Naive thymus-derived CD8-positive, alpha-beta T cell (primary cell): ENCODE data around the gene SNPH. TPM values are rescaled to one million over a fixed set of nuclear protein-coding genes. Genes with fewer than 3 reads are reported as not detected.

ENCODE experiments used
- ATAC-seq, 2 donors: fragments of 150-1000 bp; cut with Tn5 transposase in 1 of 2; sonication (Bioruptor Pico), chemical (Tn5 transposase) in 1 of 2; 1 replicate in 1 of 2; 2 replicates in 1 of 2; pipeline ENCODE4 v1.10.0; 2021; ENCODE audit warnings: mild to moderate bottlenecking in 2 of 2, moderate library complexity in 2 of 2
- POLR2A ChIA-PET: fragments of 350-600 bp; sonication (Branson Sonifier 250); formaldehyde crosslinking; loops from one replicate; lab custom pipeline; 2021; ENCODE audit warnings: antibody characterized with exemption; lab: Charles Lee
- DNase-seq, 10 donors: peaks; one replicate each; pipeline versions ENCODE4 v3.0.0 to v3.0.0-alpha.2; 2020 to 2022
- H3K27ac Mint-ChIP-seq, 10 donors: one replicate each; pipeline ENCODE4 v1.8.0; 2020 to 2022; ENCODE audit warnings: mild to moderate bottlenecking in 10 of 10, mixed read lengths in 10 of 10, moderate library complexity in 4 of 10, inconsistent platforms in 1 of 10
- H3K27me3 Mint-ChIP-seq, 5 donors: one replicate each; pipeline ENCODE4 v1.8.0; 2021 to 2022; ENCODE audit warnings: mixed read lengths in 5 of 5
- H3K36me3 Mint-ChIP-seq, 3 donors: one replicate each; pipeline ENCODE4 v1.8.0; 2020 to 2022; ENCODE audit warnings: mixed read lengths in 3 of 3, mild to moderate bottlenecking in 2 of 3, inconsistent platforms in 1 of 3
- H3K4me1 Mint-ChIP-seq, 4 donors: one replicate each; pipeline ENCODE4 v1.8.0; 2021 to 2022; ENCODE audit warnings: mixed read lengths in 4 of 4
- H3K4me3 Mint-ChIP-seq, 10 donors: one replicate each; pipeline ENCODE4 v1.8.0; 2020 to 2022; ENCODE audit warnings: mild to moderate bottlenecking in 10 of 10, mixed read lengths in 10 of 10, moderate library complexity in 6 of 10, inconsistent platforms in 1 of 10
- H3K9me3 Mint-ChIP-seq, 9 donors: one replicate each; pipeline ENCODE4 v1.8.0; 2020 to 2022; ENCODE audit warnings: mixed read lengths in 9 of 9, mild to moderate bottlenecking in 3 of 9, inconsistent platforms in 1 of 9, moderate library complexity in 1 of 9
- polyA plus RNA-seq, 3 donors: library from polyadenylated mRNA; unstranded; fragments of 300-500 nt; fragmentation: Illumina TruSeq; gene quantifications; one replicate each; pipeline ENCODE4 v1.2.3, GENCODE V29; 2021
- total RNA-seq, 8 experiments: library from RNA in 2 of 8; stranded (reverse) in 2 of 8; gene quantifications; one replicate each; pipeline ENCODE4 v1.2.3 and lab custom pipeline; 2021 to 2026

Gene SNPH
- total and polyA plus RNA-seq, 5 experiments from 2014 or later: 5.2 to 26.6 (median 13.5) TPM

DNA sequence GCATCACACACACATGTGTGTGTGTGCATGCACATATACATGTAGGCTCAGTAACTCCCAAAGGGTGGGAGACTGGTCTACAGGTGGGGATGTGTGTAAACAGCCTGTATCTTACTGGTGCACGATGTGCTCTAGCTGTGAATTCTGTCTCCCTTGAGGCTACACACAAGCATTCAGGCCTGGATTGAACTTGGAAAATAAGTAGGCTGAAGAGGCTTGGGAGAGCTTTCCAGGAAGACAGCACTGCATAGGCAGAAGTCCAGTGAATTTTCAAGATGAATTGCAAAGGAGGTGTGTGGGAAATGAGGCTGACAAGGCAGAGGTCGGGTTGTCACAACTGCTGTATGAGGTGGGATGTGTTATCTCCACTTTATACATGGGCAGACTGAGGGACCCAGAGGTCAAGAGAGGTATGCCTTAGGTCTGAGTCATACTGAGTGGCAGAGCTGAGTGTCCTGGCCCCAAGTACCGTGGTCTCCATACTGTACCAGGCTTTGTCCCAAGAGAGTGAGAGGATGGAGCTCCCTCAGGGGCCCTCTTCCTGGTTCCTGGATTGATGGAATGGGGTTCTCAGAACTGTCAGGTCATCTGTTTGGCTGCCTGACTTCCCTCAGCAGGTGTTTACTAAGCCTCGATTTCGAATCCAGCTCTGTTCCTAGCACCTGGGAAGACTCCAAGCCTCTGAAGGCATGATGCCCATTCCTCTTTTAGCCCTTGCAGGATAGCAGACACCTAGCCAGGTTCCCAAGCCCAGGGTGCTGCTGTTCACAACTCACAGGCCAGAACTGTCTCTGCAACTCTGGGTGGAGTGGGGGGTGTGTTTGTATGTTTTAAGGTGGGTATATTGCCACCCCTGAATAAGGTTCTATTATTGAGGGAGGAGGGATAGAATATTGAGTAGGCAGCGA lies 14.4 kb downstream of the SNPH start:
- peak in 1 of 2 donors; percentile 41 for ATAC-seq
- no peaks in the 10 kb centered on the region for H3K9me3 Mint-ChIP-seq
- H3K4me3 Mint-ChIP-seq: peak overlapping the region in 8 of 10 donors; percentile 21 to 75 (median 67)
- H3K4me1 Mint-ChIP-seq: peaks cover 35 to 66% (median 59%) of the 10 kb centered on the region in 4 donors
- H3K27ac Mint-ChIP-seq: peak overlapping the region; percentile 75 to 96 (median 85)
- peaks cover 0 to 8% (median 0%) of the 10 kb centered on the region in 3 donors for H3K36me3 Mint-ChIP-seq
- H3K27me3 Mint-ChIP-seq: no peaks in the 10 kb centered on the region
- no peak for DNase-seq
- POLR2A ChIA-PET: interaction anchor here (1.0 to 5.8 kb wide), 3 partner anchors 10 to 55 kb away, joined by 3 to 33 read pairs (median 4); partner anchors contain the start of genes RAD21L1 and SNPH

DNA sequence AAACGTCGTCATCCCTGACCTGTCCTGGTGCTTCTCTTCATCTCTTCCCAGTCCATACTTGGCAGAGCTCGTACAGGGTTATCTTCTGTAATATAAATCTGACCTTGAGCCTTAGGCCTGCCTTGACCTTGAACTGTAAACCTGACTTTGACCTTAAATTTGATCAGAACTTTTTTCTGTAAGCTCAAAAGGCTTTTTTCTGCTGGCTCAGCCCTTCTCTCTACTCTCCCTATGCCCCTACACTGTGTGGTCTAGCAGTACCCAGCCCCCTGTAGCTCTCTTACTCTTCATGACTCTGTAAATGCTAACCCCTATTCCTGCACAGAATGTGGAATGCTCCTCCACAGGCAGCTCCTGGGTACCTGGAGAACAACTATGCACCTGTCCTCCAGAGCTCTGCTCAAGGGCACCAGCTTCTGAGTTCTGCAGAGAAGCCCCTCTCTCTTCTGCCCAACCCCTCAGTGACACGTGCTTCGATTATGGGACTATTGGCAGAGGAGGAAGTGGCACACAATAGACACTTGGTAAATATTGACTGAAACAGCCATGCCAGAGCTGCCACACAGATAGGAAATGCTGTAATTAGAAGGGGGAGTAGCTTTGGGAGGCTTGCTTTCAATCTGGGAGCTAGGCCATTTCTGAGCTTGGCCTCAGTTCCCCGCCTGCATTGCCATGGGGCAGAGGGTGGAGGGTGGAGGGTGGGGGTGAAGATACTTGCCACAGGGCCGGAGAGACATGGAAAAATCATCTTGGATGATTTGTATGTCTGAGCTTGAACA lies 15.4 kb downstream of the SNPH start:
- POLR2A ChIA-PET: interaction anchor here (0.7 to 5.8 kb wide), 5 partner anchors 11 to 108 kb away, joined by 3 to 33 read pairs (median 3); partner anchors contain the start of genes RAD21L1 and SNPH
- Mint-ChIP-seq H3K27me3 (no peaks in the 10 kb centered on the region), H3K4me1 (peaks cover 35 to 67% (median 63%) of the 10 kb centered on the region in 4 donors), H3K9me3 (no peaks in the 10 kb centered on the region), H3K4me3 (peak overlapping the region; percentile 24 to 75 (median 67)), H3K36me3 (peaks cover 0 to 4% (median 0%) of the 10 kb centered on the region in 3 donors), H3K27ac (peak overlapping the region; percentile 75 to 96 (median 85))
- peak in 1 of 10 donors; percentile 11 for DNase-seq
- ATAC-seq: peak in 1 of 2 donors; percentile 51

DNA sequence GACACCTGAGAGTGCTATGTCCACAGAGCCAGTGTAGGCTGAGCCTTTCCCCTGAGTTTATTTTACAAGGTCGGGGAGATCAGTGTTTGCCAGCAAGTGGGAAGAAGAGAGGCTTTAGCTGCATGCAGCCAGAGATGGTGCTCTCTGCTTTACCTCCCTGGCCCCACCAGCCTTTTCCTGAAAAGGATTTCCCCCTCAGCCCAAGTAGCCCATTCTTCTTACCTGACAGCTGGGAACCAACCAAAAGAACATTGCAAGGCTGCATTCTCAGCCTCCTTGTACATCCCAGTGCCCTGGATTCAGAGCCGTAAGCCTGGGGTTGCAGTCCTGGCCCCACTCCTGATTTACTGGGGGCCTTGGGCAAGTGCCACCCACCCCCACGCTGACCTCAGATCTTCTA lies 16.9 kb downstream of the SNPH start:
- Mint-ChIP-seq H3K4me3 (peak overlapping the region in 3 of 10 donors; percentile 2 to 48 (median 34)), H3K27ac (peak overlapping the region; percentile 3 to 97 (median 82)), H3K27me3 (no peaks in the 10 kb centered on the region), H3K9me3 (no peaks in the 10 kb centered on the region), H3K4me1 (peaks cover 47 to 82% (median 77%) of the 10 kb centered on the region in 4 donors), H3K36me3 (peaks cover 0 to 7% (median under 1%) of the 10 kb centered on the region in 3 donors)
- ATAC-seq: no peak
- DNase-seq: no peak
- POLR2A ChIA-PET: interaction anchor here (0.9 to 5.8 kb wide), 4 partner anchors 9 to 55 kb away, joined by 3 to 33 read pairs (median 4); partner anchors contain the start of gene SNPH

DNA sequence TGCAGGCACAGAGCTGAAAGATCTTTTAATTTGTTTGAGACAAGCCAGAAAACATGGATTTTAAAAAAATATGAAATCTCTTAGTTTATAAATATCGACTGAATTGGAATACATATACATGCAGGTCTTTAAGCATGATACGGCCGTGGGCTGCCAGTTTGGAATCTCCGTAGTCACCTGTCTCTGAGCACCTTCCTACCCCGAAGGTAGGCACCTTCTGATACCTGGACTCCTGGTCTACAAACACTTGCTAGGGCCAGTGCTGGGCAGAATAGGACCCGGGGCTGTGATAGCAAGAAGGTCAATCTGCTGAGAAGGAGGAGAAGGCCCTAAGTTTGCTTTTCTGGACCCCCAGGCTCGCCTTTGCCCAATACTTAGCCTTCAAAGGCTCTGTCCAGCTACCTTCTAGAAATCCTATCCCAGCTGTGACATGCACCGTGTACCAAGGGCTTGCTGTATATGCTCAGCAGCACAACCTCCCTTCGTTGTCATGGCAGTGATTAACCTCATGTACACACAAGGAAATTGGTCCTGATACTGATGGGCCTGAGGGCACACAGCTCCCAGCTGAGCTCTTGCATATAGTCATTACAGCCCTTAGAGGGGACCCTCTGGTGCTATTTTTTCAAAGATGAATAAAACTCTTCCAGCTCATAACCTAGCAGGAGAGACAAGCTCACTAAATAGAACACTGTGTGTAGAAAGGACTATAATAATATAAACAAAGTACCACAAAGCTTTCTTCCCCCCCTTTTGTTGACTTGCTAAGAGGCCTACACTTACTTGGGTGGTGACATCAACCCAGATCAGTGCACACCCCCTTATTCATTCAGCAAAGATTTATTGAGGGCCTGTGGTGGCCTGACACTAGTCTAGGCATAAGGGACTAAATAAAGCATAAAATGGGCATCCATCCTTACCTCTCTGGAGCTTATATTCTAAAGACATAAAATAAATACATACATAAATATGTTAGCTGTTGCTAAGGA lies 17.7 kb downstream of the SNPH start:
- no peaks in the 10 kb centered on the region for H3K27me3 Mint-ChIP-seq
- ATAC-seq: peak in 1 of 2 donors; percentile 19
- peaks cover 0 to 8% (median 4%) of the 10 kb centered on the region in 3 donors for H3K36me3 Mint-ChIP-seq
- H3K4me3 Mint-ChIP-seq: peak overlapping the region in 5 of 10 donors; percentile 8 to 81 (median 46)
- no peaks in the 10 kb centered on the region for H3K9me3 Mint-ChIP-seq
- H3K27ac Mint-ChIP-seq: peak overlapping the region; percentile 40 to 97 (median 88)
- H3K4me1 Mint-ChIP-seq: peaks cover 50 to 86% (median 81%) of the 10 kb centered on the region in 4 donors
- POLR2A ChIA-PET: interaction anchor here (0.8 to 5.8 kb wide), 4 partner anchors 9 to 46 kb away, joined by 3 to 33 read pairs (median 4); partner anchors contain the start of gene SNPH
- DNase-seq: peak in 1 of 10 donors; percentile 10

DNA sequence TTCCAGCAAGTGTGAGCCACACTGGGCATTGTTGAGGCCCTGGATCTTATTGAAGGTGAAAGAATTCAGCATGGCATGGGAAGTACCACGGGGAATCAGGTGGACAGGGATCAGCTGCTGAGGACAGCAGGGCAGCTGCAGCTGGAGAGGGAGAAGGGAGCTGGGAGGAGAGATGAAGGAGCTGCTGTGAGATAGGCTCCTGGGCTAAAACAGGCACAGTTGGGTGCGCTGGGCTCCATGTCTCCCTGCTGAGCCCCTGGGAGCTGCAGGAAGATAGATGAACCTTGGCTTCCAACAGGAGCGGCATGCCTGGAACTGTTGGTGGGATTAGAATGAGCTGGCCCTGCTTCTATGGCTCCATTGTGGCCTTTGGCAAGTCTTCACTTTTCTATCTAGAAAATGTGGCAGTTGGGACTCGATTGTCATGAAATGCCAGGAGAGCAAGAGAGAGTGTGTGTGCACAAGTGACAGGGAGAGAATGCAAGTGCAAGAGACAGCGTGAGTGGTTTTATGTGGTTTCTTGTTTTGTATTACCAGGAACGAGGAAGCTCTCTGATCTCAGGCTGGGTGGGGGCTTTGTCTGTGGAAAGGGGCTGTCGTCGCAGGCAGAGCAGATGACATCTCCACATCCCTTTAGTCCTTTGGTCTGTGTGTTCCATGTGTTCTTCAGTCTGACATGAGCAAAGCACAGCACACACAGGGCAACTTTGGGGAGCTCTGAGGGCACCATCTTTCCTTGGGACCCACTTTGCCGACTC lies 20.4 kb downstream of the SNPH start:
- peak overlapping the region; percentile 91 to 97 (median 96) for H3K27ac Mint-ChIP-seq
- peaks cover 0 to 14% (median 6%) of the 10 kb centered on the region in 3 donors for H3K36me3 Mint-ChIP-seq
- POLR2A ChIA-PET: interaction anchor here (0.7 to 2.5 kb wide), 9 partner anchors 8 to 1922 kb away, joined by 3 to 19 read pairs (median 5); partner anchors contain the start of gene SNPH
- H3K4me1 Mint-ChIP-seq: peaks cover 47 to 78% (median 76%) of the 10 kb centered on the region in 4 donors
- H3K4me3 Mint-ChIP-seq: peak overlapping the region; percentile 61 to 94 (median 82)
- peak; percentile 83 to 88 for ATAC-seq
- DNase-seq: peak in 9 of 10 donors; percentile 24 to 78 (median 51)
- no peaks in the 10 kb centered on the region for H3K27me3 Mint-ChIP-seq
- no peaks in the 10 kb centered on the region for H3K9me3 Mint-ChIP-seq

DNA sequence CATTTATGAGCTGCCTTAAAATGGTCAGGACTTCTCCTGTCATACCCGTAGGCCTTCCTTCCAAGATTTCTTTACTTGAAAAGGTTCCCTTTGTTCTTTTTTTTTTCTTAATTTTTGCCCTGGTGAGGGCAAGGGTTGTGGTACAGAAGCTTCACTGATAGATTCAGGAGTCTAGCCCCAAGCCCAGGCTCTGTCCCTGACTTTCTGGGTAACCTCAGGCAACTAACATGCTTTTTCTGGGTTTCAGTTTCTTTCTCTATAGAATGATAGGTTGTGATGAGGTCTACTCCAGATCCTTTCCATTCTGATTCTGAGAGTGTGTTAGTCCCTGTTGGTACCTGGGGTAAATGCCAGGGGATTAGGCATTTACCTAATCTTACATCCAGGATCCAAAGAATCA lies 21.2 kb downstream of the SNPH start:
- H3K9me3 Mint-ChIP-seq: no peaks in the 10 kb centered on the region
- DNase-seq: peak in 2 of 10 donors; percentile 24 to 34
- peaks cover 0 to 14% (median 6%) of the 10 kb centered on the region in 3 donors for H3K36me3 Mint-ChIP-seq
- peak; percentile 46 to 54 for ATAC-seq
- peak overlapping the region; percentile 61 to 94 (median 82) for H3K4me3 Mint-ChIP-seq
- peaks cover 49 to 82% (median 77%) of the 10 kb centered on the region in 4 donors for H3K4me1 Mint-ChIP-seq
- POLR2A ChIA-PET: interaction anchor here (0.7 to 2.5 kb wide), 9 partner anchors 9 to 1921 kb away, joined by 3 to 19 read pairs (median 5); partner anchors contain the start of gene SNPH
- H3K27ac Mint-ChIP-seq: peak overlapping the region; percentile 91 to 97 (median 96)
- no peaks in the 10 kb centered on the region for H3K27me3 Mint-ChIP-seq

DNA sequence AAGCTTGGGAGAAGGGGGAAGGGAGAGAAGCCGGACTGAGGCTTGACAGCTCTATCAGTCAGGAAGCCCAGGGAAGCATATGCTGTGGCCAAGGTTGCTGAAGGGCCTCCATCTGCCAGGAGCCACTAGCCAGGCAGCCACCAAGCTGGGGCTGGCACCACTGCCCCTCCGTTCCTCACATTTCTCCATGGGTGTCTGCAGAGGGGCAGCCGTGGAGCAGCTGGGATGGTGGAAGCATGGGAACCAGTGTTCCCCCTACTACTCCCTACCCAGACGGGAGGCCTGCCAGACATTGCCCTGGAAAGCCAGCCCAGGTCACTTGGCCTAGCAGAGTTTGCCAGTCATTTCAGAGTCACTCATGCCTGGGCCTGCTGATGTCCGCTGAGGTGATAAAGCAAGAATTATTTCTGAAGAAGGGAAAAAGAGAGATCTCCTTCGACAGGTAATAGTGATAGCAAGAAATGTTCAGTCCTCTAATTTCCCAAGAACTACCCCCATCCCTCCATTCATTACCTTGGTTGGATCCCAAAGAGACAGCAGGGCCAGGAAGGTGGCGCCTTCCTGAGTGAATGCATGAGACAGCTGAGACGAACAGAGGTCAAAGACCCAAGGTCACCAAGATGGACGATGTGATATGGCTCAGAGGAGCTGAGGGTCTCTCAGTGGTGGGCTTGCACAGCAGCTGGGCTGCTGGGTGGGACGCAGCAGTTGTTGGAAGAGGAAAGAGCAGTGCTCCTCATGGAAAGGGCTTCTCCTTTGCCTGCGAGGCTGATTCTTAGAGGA lies 21.9 kb downstream of the SNPH start:
- peak in 1 of 10 donors; percentile 36 for DNase-seq
- Mint-ChIP-seq H3K27me3 (no peaks in the 10 kb centered on the region), H3K9me3 (no peaks in the 10 kb centered on the region), H3K27ac (peak overlapping the region; percentile 91 to 97 (median 96)), H3K36me3 (peaks cover 0 to 14% (median 6%) of the 10 kb centered on the region in 3 donors), H3K4me1 (peaks cover 54 to 84% (median 79%) of the 10 kb centered on the region in 4 donors), H3K4me3 (peak overlapping the region in 4 of 10 donors; percentile 81 to 94 (median 86))
- no peak for ATAC-seq
- POLR2A ChIA-PET: interaction anchor here (1.1 to 2.6 kb wide), 6 partner anchors 10 to 1921 kb away, joined by 3 to 19 read pairs (median 7); partner anchors contain the start of gene SNPH

DNA sequence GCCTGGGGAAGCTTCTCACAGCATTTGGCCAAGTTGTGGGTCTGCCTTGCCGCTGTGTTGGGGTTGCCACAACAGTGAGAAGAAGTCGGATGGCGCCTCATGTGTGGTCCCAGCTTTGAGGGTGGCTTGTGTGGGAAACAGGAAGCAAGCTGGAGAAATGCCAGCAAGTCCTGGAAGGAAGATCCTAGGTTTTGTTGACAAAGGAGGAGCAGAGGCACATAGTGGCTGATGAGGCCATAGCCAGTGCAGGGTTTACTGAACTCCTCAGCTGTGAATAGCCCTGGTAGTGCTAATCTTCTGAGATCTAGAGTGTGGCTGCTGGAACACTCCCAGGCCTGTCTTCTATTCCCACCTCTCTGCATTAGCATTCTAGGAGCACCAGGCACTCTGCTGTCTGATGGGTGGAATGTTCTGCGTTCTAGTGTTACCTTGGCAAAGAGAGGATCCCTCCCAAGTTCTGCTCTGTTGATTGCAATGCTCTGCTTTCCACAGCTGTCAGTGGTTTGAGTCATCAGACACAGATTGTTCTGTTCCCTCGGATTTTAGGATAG lies 25.2 kb downstream of the SNPH start:
- Mint-ChIP-seq H3K9me3 (no peaks in the 10 kb centered on the region), H3K27me3 (no peaks in the 10 kb centered on the region), H3K4me3 (peak overlapping the region in 1 of 10 donors; percentile 31), H3K27ac (peak overlapping the region; percentile 26 to 91 (median 64)), H3K4me1 (peaks cover 37 to 68% (median 54%) of the 10 kb centered on the region in 4 donors), H3K36me3 (peaks cover 0 to 17% (median 7%) of the 10 kb centered on the region in 3 donors)
- POLR2A ChIA-PET: interaction anchor here (1.1 to 1.5 kb wide), 2 partner anchors 14 to 27 kb away, joined by 3 to 4 read pairs; no protein-coding TSS in a partner anchor
- ATAC-seq: no peak
- peak in 1 of 10 donors; percentile 8 for DNase-seq

DNA sequence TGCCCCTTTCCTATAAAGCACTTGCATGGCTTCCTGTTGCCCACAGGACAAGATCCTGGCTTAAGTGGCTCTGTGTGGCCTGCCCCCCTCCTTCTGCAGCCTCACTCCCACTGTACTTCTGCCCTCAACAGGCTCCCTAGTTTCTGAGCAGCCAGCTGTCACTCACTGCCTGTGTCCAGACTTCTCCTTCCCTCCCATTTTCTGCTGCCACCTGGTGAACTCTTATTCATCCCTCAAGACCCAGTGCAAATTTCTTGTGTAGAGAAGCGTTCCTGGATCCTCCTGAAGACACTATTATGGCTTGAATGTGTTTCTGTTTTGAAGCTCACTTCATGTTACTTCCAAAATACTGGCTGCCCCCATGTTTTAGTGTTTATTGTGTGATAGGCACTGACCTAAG lies 26.5 kb downstream of the SNPH start:
- ATAC-seq (no peak), DNase-seq (no peak)
- peaks cover 30 to 67% (median 46%) of the 10 kb centered on the region in 4 donors for H3K4me1 Mint-ChIP-seq
- H3K4me3 Mint-ChIP-seq: peak overlapping the region in 2 of 10 donors; percentile 3 to 52
- H3K36me3 Mint-ChIP-seq: peaks cover 0 to 27% (median 14%) of the 10 kb centered on the region in 3 donors
- POLR2A ChIA-PET: interaction anchor here (1.1 to 1.2 kb wide), 2 partner anchors 8 to 11 kb away, joined by 3 read pairs; no protein-coding TSS in a partner anchor
- H3K27ac Mint-ChIP-seq: peak overlapping the region in 9 of 10 donors; percentile 26 to 79 (median 44)
- no peaks in the 10 kb centered on the region for H3K27me3 Mint-ChIP-seq
- H3K9me3 Mint-ChIP-seq: no peaks in the 10 kb centered on the region
